Stimulated activated naive CD8-positive, alpha-beta T cell treated with anti-CD3 and anti-CD28 coated beads, Interleukin-15, Interleukin-2, amounts not matched to agents 100 ng/mL and 50 ng/mL, for 24 hours (primary cell): ENCODE data around the gene GPI.
"Not testable (repeated sequence)": the region's sequence is repeated elsewhere in the genome, so short reads cannot be mapped to it uniquely, and the experiment has no call there.

Experiments
- H3K27ac Mint-ChIP-seq: one replicate; pipeline ENCODE4 v1.8.0; 2021; ENCODE audit warnings: mild to moderate bottlenecking, mixed read lengths
- H3K27me3 Mint-ChIP-seq: one replicate; pipeline ENCODE4 v1.8.0; 2021; ENCODE audit warnings: mixed read lengths
- H3K36me3 Mint-ChIP-seq: one replicate; pipeline ENCODE4 v1.8.0; 2021; ENCODE audit warnings: low read depth, mixed read lengths
- H3K4me1 Mint-ChIP-seq: one replicate; pipeline ENCODE4 v1.8.0; 2021; ENCODE audit warnings: low read depth, mixed read lengths
- H3K4me3 Mint-ChIP-seq: one replicate; pipeline ENCODE4 v1.8.0; 2021; ENCODE audit warnings: mild to moderate bottlenecking, mixed read lengths
- H3K9me3 Mint-ChIP-seq: one replicate; pipeline ENCODE4 v1.8.0; 2021; ENCODE audit warnings: mixed read lengths

GPI gene

DNA sequence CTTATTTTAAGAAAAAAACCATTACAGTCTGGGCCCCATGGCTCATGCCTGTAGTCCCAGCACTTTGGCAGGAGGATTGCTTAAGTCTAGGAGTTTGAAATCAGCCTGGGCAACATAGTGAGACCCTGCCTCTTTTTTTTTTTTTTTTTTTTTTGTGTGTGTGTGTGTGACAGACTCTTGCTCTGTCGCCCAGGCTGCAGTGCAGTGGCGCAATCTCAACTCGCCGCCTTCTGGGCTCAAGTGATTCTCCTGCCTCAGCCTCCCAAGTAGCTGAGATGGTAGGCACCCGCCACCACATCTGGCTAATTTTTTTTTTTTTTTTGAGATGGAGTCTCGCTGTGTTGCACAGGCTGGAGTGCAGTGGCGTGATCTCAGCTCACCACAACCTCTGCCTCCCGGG lies 34.4 kb upstream of the GPI start:
- not testable (repeated sequence) for H3K27me3 Mint-ChIP-seq, H3K4me3 Mint-ChIP-seq, H3K4me1 Mint-ChIP-seq, H3K9me3 Mint-ChIP-seq, H3K27ac Mint-ChIP-seq
- peaks cover 43% of the 10 kb centered on the region for H3K36me3 Mint-ChIP-seq

DNA sequence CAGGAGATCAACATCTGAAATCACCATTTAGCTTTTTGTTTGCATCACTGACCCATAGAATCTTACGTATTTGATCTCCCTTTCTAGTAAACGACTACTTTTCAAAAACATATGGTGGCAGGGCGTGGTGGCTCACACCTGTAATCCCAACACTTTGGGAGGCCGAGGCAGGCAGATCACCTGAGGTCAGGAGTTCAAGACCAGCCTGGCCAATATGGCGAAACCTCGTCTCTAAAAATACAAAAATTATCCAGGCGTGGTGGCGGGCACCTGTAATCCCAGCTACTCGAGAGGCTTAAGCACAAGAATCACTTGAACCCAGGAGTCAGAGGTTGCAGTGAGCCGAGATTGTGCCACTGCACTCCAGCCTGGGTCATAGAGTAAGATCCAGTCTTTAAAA lies 33.4 kb upstream of the GPI start:
- H3K27me3 Mint-ChIP-seq, H3K9me3 Mint-ChIP-seq, H3K4me3 Mint-ChIP-seq, H3K27ac Mint-ChIP-seq, H3K4me1 Mint-ChIP-seq: not testable (repeated sequence)
- H3K36me3 Mint-ChIP-seq, result peaks cover 43% of the 10 kb centered on the region

DNA sequence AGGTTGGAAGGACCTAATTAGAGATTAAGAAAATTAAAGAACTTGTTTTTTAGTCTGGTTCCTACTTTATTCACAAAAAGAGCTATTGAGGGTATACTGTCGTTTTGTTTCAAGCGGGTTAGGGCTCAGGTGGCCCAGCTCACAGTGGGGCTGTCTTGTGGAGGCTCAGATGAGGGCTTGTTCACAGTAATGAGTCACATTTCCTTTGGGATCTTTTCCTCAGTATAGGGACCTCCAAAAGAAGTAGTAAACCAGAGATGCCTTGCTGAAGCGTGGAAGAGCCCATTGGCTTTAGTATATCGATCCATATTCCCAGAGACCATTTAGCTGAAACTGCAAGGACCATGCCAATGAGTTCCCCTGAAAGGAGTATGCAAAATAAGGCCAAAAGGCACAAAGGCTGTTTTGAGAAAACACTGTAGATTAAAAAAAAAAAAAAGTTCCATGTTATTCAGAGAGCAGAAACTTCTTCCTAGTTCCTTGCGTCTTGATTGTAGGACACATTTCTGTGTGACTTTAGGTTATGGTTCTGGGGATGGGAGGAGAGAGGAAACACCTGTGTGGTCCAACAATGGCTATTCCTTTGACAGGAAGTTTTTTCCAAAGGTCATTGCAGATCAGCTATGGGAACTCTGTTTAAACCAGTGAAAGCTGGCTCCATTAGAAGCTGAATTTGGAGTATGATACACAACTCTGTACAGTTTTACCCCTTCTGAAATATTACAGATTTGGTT lies 32.8 kb upstream of the GPI start:
- no peaks in the 10 kb centered on the region for H3K9me3 Mint-ChIP-seq
- H3K27me3 Mint-ChIP-seq, result no peaks in the 10 kb centered on the region
- H3K36me3 Mint-ChIP-seq, result peaks cover 43% of the 10 kb centered on the region
- no peak overlapping the region for H3K27ac Mint-ChIP-seq
- peaks cover 8% of the 10 kb centered on the region for H3K4me1 Mint-ChIP-seq
- no peak overlapping the region for H3K4me3 Mint-ChIP-seq

DNA sequence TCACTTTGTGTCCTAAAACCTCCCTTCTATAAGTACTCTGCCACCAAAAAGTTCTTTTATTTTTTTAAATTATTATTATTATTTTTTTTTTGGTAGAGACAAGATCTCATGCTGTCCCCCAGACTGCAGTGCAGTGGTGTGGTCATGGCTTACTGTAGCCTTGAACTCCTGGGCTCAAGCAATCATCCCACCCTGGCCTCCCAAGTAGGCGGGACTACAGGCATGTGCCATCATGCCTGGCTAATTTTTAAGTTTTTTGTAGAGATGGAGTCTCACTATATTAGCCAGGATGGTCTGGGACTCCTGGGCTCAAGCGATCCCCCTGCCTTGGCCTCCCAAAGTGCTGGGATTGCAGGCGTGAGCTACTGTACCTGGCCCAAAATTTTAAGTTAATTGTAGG lies 29.1 kb upstream of the GPI start:
- Mint-ChIP-seq H3K27ac (no peak overlapping the region), H3K4me1 (peaks cover 8% of the 10 kb centered on the region), H3K27me3 (no peaks in the 10 kb centered on the region), H3K9me3 (no peaks in the 10 kb centered on the region), H3K36me3 (peaks cover 35% of the 10 kb centered on the region), H3K4me3 (no peak overlapping the region)

DNA sequence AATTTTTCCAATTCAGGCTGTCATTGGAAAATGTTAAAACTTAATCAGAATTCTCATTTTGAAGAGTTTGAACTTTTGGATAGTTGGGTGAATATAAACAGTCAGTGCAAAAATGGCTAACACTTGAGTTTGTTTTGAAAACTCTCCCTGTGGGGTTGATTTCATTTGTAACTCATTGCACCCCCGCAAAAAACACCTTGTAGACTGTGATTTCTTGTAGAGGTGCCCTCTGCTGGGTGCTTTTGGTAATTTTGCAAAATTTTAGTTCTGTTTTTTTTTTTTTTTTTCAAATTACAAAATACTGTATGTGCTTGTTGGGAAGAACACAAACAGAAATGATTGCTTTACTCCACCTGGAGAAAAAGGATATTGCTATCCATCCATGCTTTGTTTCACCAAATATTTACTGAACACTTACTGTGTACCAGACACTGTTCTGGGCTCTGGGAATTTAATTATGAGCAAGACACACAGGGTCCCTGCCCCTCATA lies 28.2 kb upstream of the GPI start:
- H3K4me1 Mint-ChIP-seq, result peaks cover 8% of the 10 kb centered on the region
- H3K27ac Mint-ChIP-seq, result no peak overlapping the region
- H3K4me3 Mint-ChIP-seq, result no peak overlapping the region
- no peaks in the 10 kb centered on the region for H3K27me3 Mint-ChIP-seq
- no peaks in the 10 kb centered on the region for H3K9me3 Mint-ChIP-seq
- peaks cover 37% of the 10 kb centered on the region for H3K36me3 Mint-ChIP-seq

DNA sequence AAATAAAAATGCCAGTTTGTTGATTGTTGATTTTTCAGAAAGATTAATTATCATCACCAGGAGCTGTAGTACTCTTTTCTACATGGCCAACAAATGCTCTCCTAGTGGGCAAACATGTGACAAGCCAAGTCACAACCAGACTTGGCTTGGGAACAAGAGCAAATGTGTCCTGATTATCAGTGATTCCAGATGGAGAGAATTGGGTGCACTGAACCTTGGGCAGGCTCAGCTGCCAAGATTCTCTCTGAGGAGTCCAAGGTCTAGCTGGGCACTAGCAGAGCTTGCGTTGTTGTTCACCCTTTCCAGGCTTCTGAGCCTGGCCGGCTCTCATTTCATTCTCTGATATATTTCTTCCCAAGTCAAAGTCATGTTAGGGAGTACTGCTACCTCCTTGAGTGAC lies 27.3 kb upstream of the GPI start:
- H3K36me3 Mint-ChIP-seq, result peaks cover 44% of the 10 kb centered on the region
- no peak overlapping the region for H3K27ac Mint-ChIP-seq
- H3K4me3 Mint-ChIP-seq, result no peak overlapping the region
- peaks cover 8% of the 10 kb centered on the region for H3K4me1 Mint-ChIP-seq
- no peaks in the 10 kb centered on the region for H3K9me3 Mint-ChIP-seq
- H3K27me3 Mint-ChIP-seq, result no peaks in the 10 kb centered on the region

DNA sequence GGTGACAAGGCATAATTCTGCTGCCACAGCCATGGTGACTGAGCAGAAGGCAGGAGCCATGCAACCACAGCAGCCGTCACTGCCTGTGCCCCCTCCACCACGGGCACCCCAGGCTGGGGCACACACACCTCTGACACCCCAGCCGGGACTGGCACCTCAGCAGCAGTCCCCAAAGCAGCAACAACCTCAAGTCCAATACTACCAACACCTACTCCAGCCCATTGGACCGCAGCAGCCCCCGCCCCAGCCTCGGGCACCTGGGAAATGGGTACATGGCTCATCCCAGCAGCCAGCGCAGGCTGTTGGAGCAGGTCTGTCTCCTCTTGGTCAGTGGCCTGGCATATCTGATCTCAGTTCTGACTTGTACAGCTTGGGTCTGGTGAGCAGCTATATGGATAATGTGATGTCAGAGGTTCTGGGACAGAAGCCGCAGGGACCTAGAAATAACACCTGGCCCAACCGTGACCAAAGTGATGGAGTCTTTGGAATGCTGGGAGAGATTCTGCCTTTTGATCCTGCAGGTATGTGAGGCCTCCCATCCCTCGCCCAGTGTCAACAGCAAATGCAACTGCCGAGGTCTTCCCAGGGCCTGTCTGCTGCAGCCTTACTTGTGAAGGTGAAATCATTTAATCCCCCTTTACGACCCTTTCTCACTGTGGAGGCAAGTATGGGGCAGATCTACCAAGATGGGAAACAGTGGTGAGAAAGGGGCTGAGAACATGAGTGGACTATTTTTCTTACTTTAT lies 22.9 kb upstream of the GPI start:
- H3K36me3 Mint-ChIP-seq, result peaks cover 47% of the 10 kb centered on the region

DNA sequence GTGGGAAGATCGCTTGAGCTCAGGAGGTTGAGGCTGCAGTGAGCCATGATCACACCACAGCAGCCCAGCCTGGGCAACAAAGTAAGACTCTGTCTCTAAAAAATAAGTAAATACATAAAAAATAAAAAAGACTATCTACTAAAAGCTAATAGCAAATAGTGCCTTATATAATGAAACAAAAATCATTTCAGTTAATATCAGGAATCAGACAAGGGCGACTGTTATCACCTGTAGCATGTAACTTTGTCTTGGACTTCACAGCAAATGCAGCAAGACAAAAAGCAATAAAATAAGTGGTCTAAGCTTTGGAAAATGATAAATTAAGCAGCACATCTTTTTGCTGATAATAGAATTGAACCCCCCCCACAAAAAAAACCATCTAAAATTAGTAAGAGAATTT lies 21.2 kb upstream of the GPI start:
- Mint-ChIP-seq H3K36me3 (peaks cover 44% of the 10 kb centered on the region), H3K27me3 (no peaks in the 10 kb centered on the region), H3K27ac (no peak overlapping the region), H3K4me1 (no peaks in the 10 kb centered on the region), H3K4me3 (no peak overlapping the region), H3K9me3 (no peaks in the 10 kb centered on the region)

More for the DNA sequence above, 22.9 kb upstream of the GPI start:
- no peaks in the 10 kb centered on the region for H3K27me3 Mint-ChIP-seq
- no peaks in the 10 kb centered on the region for H3K9me3 Mint-ChIP-seq
- H3K4me3 Mint-ChIP-seq, result no peak overlapping the region
- no peak overlapping the region for H3K27ac Mint-ChIP-seq
- peaks cover under 1% of the 10 kb centered on the region for H3K4me1 Mint-ChIP-seq

DNA sequence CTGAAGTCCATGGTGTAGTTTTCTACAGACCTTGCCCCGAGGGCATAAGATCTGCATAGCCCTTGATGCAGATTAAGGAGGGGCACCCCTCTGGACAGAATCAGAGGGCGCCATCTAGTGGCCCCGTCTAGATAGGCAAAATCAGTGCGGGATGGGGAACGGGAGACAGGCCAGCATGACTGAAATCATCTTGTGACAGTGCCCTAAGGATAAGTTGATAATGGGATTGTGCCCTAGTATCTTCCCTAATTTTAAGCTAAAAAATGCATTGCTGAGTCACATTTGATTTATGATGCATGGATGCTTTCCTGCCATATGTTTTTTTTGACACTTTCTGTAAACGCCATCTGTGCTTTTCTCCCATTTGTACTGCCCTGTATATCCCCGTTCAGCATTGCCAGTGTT lies 19.0 kb upstream of the GPI start:
- H3K4me1 Mint-ChIP-seq, result peaks cover 14% of the 10 kb centered on the region
- no peaks in the 10 kb centered on the region for H3K27me3 Mint-ChIP-seq
- H3K4me3 Mint-ChIP-seq, result no peak overlapping the region
- no peaks in the 10 kb centered on the region for H3K9me3 Mint-ChIP-seq
- no peak overlapping the region for H3K27ac Mint-ChIP-seq
- H3K36me3 Mint-ChIP-seq, result peaks cover 31% of the 10 kb centered on the region

DNA sequence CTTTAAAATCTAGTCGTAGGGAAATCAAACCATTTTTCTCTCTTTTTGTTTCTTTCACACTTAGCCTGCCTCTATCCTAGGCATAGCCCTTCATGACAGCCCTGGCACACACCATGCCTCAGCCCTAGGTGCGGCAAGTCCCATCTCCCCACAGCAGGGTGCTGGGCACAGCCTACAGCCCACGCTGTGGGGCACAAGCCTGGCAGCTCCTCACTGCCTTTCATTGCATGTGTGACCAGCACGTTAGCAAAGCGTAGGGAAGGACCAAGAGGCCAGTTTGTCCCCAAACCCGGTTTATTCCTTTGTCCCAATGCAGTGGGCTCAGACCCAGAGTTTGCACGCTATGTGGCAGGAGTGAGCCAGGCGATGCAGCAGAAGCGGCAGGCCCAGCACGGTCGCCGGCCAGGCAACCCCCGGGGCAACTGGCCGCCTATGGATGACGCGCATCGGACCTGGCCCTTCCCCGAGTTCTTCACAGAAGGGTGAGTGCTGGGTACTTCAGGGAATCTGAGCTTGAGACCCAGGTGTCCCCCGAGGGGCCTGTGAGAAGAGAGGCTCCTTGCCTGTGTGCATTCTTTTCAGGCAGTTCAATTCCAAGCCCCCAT lies 17.3 kb upstream of the GPI start:
- Mint-ChIP-seq H3K4me3 (no peak overlapping the region), H3K9me3 (no peaks in the 10 kb centered on the region), H3K27ac (no peak overlapping the region), H3K27me3 (no peaks in the 10 kb centered on the region), H3K4me1 (peaks cover 18% of the 10 kb centered on the region), H3K36me3 (peaks cover 15% of the 10 kb centered on the region)

DNA sequence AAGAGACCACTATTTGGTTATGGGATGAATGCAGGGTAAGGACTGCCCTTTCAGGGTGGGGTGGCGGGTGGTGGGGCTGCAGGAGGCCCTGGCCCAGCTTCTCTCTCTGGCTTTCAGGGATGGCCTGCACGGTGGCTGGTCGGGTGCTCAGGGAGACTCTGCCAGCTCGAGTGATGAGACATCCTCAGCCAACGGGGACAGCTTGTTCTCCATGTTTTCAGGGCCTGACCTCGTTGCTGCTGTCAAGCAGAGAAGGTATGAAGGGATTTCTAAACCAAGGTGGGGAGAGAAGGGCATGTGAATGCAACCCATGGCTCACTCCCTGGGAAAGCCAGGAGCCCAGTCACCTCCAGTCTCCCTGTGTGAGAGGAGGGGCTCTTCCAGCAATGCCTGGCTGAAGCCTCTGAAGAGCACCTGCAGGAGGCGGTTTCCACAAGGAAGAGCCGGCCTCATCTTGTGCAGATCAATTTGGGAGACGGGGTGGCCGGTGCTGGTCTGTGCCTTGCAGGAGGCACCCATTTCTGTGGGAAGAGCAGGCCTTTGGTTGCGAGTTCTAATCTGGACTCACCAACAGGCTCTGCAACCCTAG lies 16.0 kb upstream of the GPI start:
- Mint-ChIP-seq H3K27ac (peak overlapping the region; percentile 64), H3K9me3 (no peaks in the 10 kb centered on the region), H3K4me1 (peaks cover 18% of the 10 kb centered on the region), H3K27me3 (no peaks in the 10 kb centered on the region), H3K36me3 (peaks cover 8% of the 10 kb centered on the region), H3K4me3 (no peak overlapping the region)

DNA sequence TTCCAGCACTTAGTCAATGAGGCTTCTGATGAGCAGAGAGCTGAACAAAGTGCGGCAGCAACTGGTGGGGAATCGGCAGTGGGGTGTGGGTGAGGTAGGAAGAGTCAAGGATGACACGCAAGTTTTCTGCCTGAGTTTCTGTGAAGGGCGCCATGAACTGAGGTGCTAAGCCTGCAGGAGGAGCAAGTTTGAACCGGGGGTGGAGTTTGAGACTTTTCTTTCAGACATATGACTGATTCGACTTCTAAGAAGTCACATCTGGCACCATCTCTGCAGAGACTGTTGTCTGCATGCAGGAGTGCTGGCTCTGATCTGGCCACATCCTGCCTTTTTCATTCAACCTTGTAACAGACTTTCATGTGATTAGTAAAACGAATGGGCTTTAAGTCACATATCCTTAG lies 14.8 kb upstream of the GPI start:
- Mint-ChIP-seq H3K27ac (peak overlapping the region; percentile 90), H3K4me1 (peaks cover 18% of the 10 kb centered on the region), H3K27me3 (no peaks in the 10 kb centered on the region), H3K4me3 (peak overlapping the region; percentile 19), H3K36me3 (peaks cover 12% of the 10 kb centered on the region), H3K9me3 (no peaks in the 10 kb centered on the region)

DNA sequence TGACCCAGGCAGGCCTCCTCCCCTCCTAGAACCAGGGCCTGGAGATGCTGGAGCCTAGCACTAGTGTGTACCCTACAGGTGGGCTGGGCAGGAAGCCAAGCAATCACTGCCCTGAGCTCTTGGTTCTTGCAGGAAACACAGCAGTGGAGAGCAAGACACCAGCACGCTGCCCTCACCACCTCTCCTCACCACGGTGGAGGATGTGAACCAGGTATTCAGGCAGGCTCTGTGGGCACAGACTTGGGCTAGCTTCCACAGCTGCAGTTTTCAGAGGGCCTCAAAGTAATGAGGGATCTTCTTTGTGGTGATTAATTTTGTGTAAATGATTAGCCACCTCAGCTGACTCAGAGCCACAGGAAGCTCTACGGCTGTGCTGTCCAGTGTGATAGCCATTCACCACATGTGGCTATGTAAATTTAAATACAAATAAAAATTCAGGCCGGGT lies 13.6 kb upstream of the GPI start:
- Mint-ChIP-seq H3K4me3 (no peak overlapping the region), H3K36me3 (peaks cover 6% of the 10 kb centered on the region), H3K27me3 (no peaks in the 10 kb centered on the region), H3K9me3 (no peaks in the 10 kb centered on the region), H3K27ac (peak overlapping the region; percentile 61), H3K4me1 (peaks cover 18% of the 10 kb centered on the region)

DNA sequence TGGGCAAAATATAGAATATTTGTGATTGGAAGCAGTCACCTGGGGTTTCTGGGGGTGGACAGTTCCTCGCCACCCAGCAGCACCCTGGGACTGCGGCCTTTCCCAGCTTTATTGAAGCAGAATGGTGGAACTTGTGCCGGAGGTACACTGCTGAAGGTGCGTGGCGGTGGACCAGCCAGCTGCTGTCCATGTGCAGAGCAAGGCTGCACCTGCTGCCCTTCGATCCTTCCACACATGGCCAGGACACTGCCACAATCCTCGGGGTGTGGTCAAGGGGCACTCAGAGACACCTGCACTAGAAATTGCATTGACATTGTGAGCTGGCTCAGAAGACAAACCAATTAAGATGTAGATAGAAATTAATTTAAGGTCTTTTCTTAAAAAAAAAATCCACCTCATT lies 11.4 kb upstream of the GPI start:
- Mint-ChIP-seq H3K36me3 (peaks cover 6% of the 10 kb centered on the region), H3K27ac (no peak overlapping the region), H3K4me1 (peaks cover 26% of the 10 kb centered on the region), H3K27me3 (no peaks in the 10 kb centered on the region), H3K4me3 (no peak overlapping the region), H3K9me3 (no peaks in the 10 kb centered on the region)

DNA sequence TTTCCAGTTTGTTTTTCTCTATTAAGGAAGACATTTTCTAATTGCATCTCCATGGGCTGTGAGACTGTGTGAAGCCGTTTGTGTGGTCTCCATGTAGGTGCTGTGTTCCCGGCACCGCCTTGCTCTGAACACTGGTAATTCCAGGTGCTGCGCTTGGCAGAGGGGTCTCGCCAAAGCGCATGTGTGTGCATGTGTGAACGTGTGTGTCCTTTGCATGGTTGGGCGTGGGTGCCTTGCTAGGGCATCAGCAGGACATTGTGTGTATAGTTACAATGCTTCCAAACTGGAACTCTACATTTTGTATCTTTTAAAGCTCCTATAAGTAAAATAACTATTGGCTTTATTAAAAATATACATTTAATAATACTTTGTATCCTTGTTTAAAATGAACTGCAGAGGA lies 9.8 kb upstream of the GPI start:
- Mint-ChIP-seq H3K4me3 (no peak overlapping the region), H3K27me3 (no peaks in the 10 kb centered on the region), H3K27ac (no peak overlapping the region), H3K4me1 (peaks cover 32% of the 10 kb centered on the region), H3K36me3 (peaks cover 6% of the 10 kb centered on the region), H3K9me3 (no peaks in the 10 kb centered on the region)
